HepG2 (cell line): ENCODE results near the gene MNT. TPM values are rescaled to one million over a fixed set of nuclear protein-coding genes. Genes with fewer than 3 reads are reported as not detected.

Experiments used
- CCAR2 ChIP-seq: fragments of 200-400 bp; formaldehyde crosslinking; optimal IDR thresholded peaks from 2 replicates; pipeline ENCODE3; 2018; ENCODE audit warnings: low read depth, mild to moderate bottlenecking, low read length, moderate library complexity
- CHD2 ChIP-seq: IDR thresholded peaks from 2 replicates; pipeline ENCODE4 v1.6.1; 2011; ENCODE audit warnings: low read depth, low read length, improper control_type of control experiment
- CREBL2 ChIP-seq: sonication (generic); formaldehyde crosslinking; IDR thresholded peaks from 2 replicates; pipeline ENCODE4 v1.8.1; 2023; ENCODE audit warnings: missing genetic modification reagents, mild to moderate bottlenecking, borderline replicate concordance
- GTF3A ChIP-seq: sonication (generic); formaldehyde crosslinking; conservative IDR thresholded peaks from 2 replicates; pipeline ENCODE4 v1.4.0; 2020; ENCODE audit warnings: mild to moderate bottlenecking, missing genetic modification reagents
- HNRNPH1 ChIP-seq: fragments of 200-400 bp; formaldehyde crosslinking; optimal IDR thresholded peaks from 2 replicates; pipeline ENCODE3; 2017; ENCODE audit warnings: mild to moderate bottlenecking, low read depth, low read length
- IRF1 ChIP-seq: sonication (generic); formaldehyde crosslinking; IDR thresholded peaks from 2 replicates; pipeline ENCODE4 v1.4.0; 2020; ENCODE audit warnings: low read depth, mild to moderate bottlenecking, missing genetic modification reagents
- IRX3 ChIP-seq: sonication (generic); formaldehyde crosslinking; IDR thresholded peaks from 2 replicates; pipeline ENCODE4 v1.8.1; 2023; ENCODE audit warnings: mild to moderate bottlenecking, low read depth, missing genetic modification reagents, borderline replicate concordance
- MIXL1 ChIP-seq: IDR thresholded peaks from 2 replicates; pipeline ENCODE4 v1.6.1; 2016
- NR3C1 ChIP-seq: sonication (generic); formaldehyde crosslinking; IDR thresholded peaks from 2 replicates; pipeline ENCODE4 v1.4.0; 2020; ENCODE audit warnings: missing genetic modification reagents
- PRDM4 ChIP-seq: sonication (generic); formaldehyde crosslinking; IDR thresholded peaks from 2 replicates; pipeline ENCODE4 v1.9.0; 2021; ENCODE audit warnings: missing genetic modification reagents, borderline replicate concordance
- PREB ChIP-seq: sonication (generic); formaldehyde crosslinking; IDR thresholded peaks from 2 replicates; pipeline ENCODE4 v1.4.0; 2020; ENCODE audit warnings: missing genetic modification reagents
- SAFB2 ChIP-seq: sonication (generic); formaldehyde crosslinking; IDR thresholded peaks from 2 replicates; pipeline ENCODE4 v1.5.1; 2020; ENCODE audit warnings: missing genetic modification reagents, low read depth, mild to moderate bottlenecking, borderline replicate concordance
- SKI ChIP-seq: fragments of 450-650 bp; IDR thresholded peaks from one replicate; pipeline ENCODE4 v1.6.1; 2018; ENCODE audit warnings: mild to moderate bottlenecking; ENCODE audit not compliant: partially characterized antibody
- ZBTB25 ChIP-seq: IDR thresholded peaks from 2 replicates; pipeline ENCODE4 v1.6.1; 2018; ENCODE audit warnings: missing genetic modification reagents
- ZBTB38 ChIP-seq: sonication (generic); formaldehyde crosslinking; IDR thresholded peaks from 2 replicates; pipeline ENCODE4 v1.5.1; 2020; ENCODE audit warnings: mild to moderate bottlenecking, missing genetic modification reagents
- ZHX1 ChIP-seq: sonication (generic); formaldehyde crosslinking; IDR thresholded peaks from 2 replicates; pipeline ENCODE4 v1.8.1; 2022; ENCODE audit warnings: low read depth, mild to moderate bottlenecking, missing genetic modification reagents
- ZMYM2 ChIP-seq: sonication (generic); formaldehyde crosslinking; IDR thresholded peaks from 2 replicates; pipeline ENCODE4 v1.8.0; 2022; ENCODE audit warnings: mild to moderate bottlenecking, missing genetic modification reagents
- ZNF143 ChIP-seq: sonication (generic); formaldehyde crosslinking; IDR thresholded peaks from 2 replicates; pipeline ENCODE4 v1.4.0; 2020; ENCODE audit warnings: missing genetic modification reagents
- ZNF513 ChIP-seq: sonication (generic); formaldehyde crosslinking; conservative IDR thresholded peaks from 2 replicates; pipeline ENCODE4 v1.5.0; 2020; ENCODE audit warnings: missing genetic modification reagents
- ZNF841 ChIP-seq: sonication (generic); formaldehyde crosslinking; IDR thresholded peaks from 2 replicates; pipeline ENCODE4 v1.8.1; 2023; ENCODE audit warnings: missing genetic modification reagents, borderline replicate concordance
- polyA plus RNA-seq, 8 experiments: library from polyadenylated mRNA; depleted of rRNA in 3 of 8; stranded (reverse) in 7 of 8; unstranded in 1 of 8; fragments of >200 nt; fragmentation: Illumina TruSeq in 4 of 8; extraction: Trizol in 4 of 8; gene quantifications; 2 replicates each; pipeline versions ENCODE4 v1.2.1 to v1.2.3, GENCODE V29; 2011 to 2016; ENCODE audit warnings: low read depth in 4 of 8, missing spikeins in 1 of 8, mixed read lengths in 1 of 8; ENCODE audit not compliant: insufficient read depth in 1 of 8
- total RNA-seq, 5 experiments: library from RNA; depleted of rRNA; stranded (reverse); fragments of >200 nt; fragmentation: Illumina TruSeq; extraction: Trizol; gene quantifications; 2 replicates each; pipeline ENCODE4 v1.2.3, GENCODE V29; 2016; ENCODE audit warnings: low read depth in 1 of 5

The MNT gene
- total and polyA plus RNA-seq, 2 of the 13 experiments (the other 11 are each of a cell fraction or from before 2014, with no cell fraction given) = 2.1 to 3.5 TPM

- TF ChIP-seq PREB (CRISPR knock-in tag) (no peak), CCAR2 (no peak), GTF3A (no peak), ZBTB25 (CRISPR knock-in tag) (no peak; the same call in 1 of the 2 replicates), HNRNPH1 (no peak), IRF1 (CRISPR knock-in tag) (no peak), SKI (peak; percentile 25), PRDM4 (no peak), ZNF841 (no peak), IRX3 (CRISPR knock-in tag) (no peak), ZNF143 (CRISPR knock-in tag) (no peak), ZNF513 (no peak), MIXL1 (CRISPR knock-in tag) (no peak), CHD2 (no peak), NR3C1 (CRISPR knock-in tag) (no peak), CREBL2 (no peak), ZBTB38 (no peak), ZMYM2 (CRISPR knock-in tag) (0 out of 2 replicates have a peak, but pooled peaks have one; percentile 6), ZHX1 (CRISPR knock-in tag) (no peak), SAFB2 (CRISPR knock-in tag) (peak; percentile 23; the same call in 1 of the 2 replicates)
These were observed at the start of gene MNT (continued) for GRCh38 chr17:2400877-2401425.
